Endometrial microvascular endothelial cells (primary cell): ENCODE measurements around the gene CATSPERZ. TPM values are rescaled to one million over a fixed set of nuclear protein-coding genes. Genes with fewer than 3 reads are reported as not detected.

Experiments
- in situ Hi-C: cut with HindIII; loops from 2 replicates; pipeline ENCODE4 v1.10.0; 2017; ENCODE audit warnings: low sequenced_read_pairs, low pct_unique_long_range_greater_than_20kb; ENCODE audit errors: inconsistent ontology term
- total RNA-seq: library from RNA; depleted of rRNA; stranded (reverse); fragments of >200 nt; gene quantifications from one replicate; pipeline ENCODE4 v1.2.3, GENCODE V29; 2015; ENCODE audit errors: inconsistent ontology term

CATSPERZ gene
- total RNA-seq, 1 donor from 2014 or later: 3.5 TPM

DNA sequence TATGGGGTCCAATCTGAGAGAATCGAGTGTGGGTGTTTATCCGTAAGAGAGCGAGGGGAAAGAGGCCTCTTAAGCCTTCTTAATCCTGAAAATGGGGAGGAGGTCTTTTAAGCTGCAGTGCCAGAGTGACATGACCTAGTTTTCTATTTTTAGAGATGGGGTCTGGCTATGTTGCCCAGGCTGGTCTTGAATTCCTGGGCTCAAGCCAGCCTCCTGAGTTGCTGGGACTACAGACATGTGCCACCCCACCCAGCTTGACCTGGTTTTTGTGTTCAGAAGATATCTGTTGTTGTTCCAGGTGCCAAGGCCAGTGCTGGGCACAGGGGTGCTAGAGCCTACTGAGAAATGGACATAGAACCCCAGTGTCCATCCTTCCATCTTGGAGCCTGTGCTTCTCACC lies 17.1 kb upstream of the CATSPERZ start:
- in situ Hi-C loops: no loop called here

DNA sequence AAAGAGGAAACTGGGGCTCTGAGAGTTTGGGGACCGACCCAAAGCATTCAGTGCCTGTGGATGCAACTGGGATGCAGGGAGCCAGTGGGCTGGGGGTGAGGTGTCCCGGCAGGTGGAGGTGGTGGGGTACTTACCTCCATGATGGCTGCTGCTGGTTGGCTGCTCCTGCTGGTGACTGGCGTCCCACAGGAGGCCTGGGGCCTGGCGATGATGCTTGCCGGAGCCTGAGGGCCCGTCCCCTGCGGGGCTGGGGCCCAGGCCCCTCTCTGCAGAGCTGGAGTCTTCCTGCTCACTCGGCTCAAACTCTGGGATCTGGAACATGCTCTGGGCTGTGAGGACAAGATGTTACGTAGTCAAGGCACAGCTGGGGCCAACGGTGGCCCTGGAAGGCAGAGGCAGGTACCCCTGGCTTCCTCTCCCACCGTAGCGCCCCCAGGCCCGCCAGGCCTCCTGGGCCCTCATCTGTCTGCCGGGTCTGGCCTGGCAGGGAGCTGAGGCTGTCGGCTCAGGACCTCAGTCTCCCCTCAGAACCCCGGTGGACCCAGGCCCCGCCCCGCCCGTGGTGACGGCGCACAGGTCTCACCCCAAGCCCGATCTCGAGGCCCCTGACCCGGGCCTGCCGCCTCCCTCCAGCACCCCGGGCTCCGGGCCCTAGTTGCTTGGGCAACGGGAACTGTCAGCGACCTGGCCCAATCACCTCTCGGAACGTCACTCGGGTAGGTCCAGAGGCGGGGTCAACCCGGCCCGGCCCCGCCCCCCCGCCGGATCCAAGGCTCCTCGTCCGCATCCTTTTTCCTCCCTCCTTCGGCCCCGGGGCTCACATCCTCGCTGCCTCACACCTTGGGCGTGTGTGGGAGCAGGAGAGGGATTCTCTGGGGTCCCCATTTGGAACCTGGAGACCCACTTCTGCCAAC lies 15.9 kb upstream of the CATSPERZ start, which contains the start of gene BAD:
Gene BAD (minus strand): TSS at position 618 of the 914 bp plus-strand sequence. CDS start 297 bp downstream, at position 321.
- in situ Hi-C loops: no loop called here

DNA sequence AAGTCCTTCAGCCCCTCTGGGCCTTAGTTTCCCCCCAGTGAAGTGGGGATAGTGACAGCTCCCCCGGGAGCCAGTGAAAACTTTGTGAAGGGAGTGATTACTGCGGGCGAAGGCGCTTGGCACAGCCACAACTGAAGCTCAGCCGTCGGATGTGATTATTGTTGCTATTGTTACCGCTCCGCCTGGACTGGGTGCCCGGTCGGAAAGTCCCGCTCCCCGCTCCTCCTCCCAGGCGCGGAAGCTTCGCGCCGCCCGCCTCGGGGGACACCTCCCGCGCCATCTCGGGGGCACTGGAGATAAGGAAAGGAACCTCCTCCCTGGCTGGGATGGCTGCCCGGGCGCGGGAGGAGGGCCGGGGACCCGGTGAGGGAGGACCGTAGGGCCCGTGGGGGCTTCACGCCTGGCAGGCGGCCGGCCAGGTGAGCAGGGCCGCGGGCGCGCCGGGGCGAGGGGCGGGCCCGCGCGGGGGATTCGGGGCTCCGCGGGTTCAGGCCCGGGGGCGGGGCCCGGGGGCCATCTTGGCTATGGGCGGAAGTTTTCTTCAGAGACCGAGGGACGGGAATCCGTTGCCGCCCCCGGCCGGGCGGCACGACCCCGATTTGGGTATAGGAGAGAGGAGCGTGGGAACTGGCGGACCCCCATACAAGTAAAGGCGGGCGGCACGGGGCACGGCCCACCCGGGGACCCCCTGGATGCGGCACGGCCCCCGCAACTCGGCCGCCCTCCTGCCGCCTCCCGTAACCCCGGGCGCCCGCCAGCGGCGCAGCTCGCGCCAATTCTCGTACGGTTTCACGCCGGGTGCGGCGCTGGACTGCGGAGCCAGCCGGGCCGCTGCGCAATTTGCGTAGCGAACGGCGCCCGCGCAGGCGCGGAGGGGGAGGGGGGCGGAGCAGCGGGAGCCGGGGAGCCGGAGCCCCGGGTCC lies 14.9 kb upstream of the CATSPERZ start, which contains the start of gene GPR137:
Gene GPR137 (plus strand): TSS at position 887 of the 923 bp plus-strand sequence. CDS start 677 bp downstream, outside the sequence.
- in situ Hi-C loops: no loop called here

DNA sequence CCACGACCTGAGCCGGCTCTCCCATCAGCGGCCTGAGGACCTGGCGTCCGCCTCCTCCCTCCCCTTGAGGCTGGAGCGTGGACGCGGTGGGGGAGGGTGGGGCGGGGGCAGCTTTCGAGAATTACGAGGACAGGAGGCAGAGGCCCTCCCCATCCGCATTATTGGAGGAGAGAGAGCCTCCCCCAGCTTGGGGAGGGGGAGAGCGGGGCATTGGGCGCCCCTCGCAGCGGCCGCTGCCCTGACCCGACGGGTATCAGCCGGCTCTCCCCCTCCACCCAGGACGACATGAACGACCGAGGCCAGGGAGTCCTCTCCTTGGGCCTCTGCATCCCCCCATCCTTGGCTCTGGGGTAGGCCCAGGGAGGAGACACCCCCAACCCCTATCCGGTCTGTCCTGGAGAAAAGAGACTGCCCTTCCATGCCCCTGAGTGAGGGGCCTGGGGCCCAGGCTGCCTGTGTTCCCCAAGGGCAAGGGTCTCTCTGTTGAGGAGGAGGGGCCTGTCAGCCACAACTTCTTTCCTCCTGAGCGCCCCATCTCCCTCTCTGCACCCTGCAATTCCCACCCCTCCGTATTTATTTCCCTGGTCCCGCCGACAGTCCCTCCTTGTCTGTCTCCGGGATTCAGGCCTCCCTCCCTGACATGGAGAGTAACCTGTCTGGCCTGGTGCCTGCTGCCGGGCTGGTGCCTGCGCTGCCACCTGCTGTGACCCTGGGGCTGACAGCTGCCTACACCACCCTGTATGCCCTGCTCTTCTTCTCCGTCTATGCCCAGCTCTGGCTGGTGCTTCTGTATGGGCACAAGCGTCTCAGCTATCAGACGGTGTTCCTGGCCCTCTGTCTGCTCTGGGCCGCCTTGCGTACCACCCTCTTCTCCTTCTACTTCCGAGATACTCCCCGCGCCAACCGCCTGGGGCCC lies 14.0 kb upstream of the CATSPERZ start:
- in situ Hi-C loops: no loop called here

DNA sequence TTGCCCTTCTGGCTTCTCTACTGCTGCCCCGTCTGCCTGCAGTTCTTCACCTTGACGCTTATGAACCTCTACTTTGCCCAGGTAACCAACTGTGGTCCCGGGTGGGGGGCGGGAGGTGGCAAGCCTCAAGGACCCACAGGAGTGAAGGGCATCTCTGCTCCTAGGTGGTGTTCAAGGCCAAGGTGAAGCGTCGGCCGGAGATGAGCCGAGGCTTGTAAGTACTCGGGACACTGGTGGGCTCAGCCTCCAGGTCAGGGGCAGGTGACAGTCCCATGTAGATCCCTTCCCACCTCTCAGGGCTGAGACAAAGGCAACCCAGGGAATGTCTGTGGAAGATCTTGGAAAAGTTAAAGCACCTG lies 13.4 kb upstream of the CATSPERZ start:
- in situ Hi-C loops: no loop called here

DNA sequence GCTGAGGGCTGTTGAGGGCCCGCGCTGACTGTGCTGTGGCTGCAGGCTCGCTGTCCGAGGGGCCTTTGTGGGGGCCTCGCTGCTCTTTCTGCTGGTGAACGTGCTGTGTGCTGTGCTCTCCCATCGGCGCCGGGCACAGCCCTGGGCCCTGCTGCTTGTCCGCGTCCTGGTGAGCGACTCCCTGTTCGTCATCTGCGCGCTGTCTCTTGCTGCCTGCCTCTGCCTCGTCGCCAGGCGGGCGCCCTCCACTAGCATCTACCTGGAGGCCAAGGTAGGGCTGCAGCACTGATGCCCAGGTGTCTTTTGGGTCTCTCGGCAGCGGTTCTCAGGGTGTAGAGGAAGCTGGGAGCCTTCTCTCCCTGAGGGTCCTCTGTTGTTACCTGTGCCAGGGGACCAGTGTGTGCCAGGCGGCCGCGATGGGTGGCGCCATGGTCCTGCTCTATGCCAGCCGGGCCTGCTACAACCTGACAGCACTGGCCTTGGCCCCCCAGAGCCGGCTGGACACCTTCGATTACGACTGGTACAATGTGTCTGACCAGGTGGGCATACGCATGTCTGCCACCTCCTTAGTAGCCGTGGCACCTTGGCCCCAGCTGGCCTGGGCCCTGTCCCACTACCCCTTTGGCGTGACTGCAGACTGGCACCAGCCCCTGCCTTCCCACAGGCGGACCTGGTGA lies 12.3 kb upstream of the CATSPERZ start:
- in situ Hi-C loops: no loop called here

DNA sequence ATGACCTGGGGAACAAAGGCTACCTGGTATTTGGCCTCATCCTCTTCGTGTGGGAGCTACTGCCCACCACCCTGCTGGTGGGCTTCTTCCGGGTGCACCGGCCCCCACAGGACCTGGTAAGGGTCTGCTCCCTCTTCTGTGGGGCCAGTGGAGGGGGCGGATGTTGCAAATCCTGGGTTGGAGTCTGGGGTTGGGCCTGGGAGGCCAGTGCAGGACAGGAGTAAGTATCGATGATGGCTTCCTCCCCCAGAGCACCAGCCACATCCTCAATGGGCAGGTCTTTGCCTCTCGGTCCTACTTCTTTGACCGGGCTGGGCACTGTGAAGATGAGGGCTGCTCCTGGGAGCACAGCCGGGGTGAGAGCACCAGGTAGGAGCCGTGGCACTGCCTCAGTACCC lies 11.8 kb upstream of the CATSPERZ start:
- in situ Hi-C loops: no loop called here

DNA sequence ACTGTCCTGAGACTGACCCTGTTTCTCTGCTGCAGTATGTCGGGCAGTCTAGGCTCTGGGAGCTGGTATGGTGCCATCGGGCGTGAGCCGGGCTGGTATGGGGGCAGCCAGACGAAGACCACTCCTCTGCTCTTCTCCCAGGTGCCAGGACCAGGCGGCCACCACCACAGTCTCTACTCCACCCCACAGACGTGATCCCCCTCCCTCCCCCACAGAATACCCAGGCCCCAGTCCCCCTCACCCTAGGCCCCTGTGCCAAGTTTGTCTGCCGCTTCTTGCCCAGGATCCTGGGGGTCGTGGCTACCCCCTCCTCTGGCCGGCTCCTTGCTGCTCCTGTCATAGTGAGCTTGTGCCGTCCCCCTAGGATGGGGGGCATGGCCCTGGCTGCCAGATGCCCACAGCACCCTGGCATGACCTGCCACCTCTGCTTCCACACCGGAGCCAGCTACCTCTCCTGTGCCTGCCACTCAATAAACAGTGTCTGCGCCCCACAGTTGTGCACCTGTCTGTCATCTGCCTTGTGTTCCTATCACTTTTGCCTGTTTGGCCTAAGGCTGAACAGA lies 11.1 kb upstream of the CATSPERZ start:
- in situ Hi-C loops: no loop called here

DNA sequence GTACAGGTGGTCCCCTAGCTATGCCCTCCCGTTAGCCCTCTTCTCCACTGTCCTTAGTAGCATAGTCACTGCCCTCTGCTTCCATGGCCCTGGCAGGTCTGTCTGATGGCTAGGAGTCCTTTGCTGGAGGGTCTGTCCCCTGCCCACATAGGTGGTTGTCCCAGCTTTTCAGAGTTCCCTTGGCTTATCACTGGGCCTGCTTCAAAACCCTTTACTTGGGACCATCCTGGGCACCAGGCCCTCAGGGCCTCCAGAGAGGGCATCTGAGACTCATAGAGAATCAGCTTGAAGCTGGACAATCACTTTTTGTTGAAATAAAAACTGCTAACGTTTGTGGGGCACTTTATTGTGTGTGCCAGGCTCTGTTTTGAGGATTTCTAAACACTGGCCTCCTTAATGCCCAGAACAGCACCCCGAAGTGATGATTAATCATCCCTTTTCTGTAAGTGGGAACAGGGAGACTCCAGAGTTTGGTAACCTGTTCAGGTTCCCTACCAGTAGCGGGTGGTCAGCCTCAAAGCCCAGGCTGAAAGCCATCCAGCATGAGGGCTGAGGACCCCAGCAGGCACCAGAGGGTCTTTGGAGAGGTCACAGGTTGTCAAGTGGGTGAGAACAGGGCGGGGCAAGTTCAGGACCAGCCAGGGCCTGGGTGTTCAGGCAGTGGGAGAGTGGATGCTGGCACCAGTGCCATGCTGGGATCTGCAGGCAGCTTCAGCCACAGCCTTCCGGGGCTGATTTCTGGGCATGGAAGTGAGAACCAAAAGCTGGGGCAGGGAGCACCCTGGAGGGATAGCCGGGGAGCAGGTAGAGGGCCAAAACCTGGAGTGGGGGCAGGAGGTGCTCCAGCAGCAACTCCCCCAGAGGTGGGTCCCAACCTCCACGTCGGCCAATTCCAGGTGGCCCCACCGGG lies 9.6 kb upstream of the CATSPERZ start:
- in situ Hi-C loops: no loop called here

DNA sequence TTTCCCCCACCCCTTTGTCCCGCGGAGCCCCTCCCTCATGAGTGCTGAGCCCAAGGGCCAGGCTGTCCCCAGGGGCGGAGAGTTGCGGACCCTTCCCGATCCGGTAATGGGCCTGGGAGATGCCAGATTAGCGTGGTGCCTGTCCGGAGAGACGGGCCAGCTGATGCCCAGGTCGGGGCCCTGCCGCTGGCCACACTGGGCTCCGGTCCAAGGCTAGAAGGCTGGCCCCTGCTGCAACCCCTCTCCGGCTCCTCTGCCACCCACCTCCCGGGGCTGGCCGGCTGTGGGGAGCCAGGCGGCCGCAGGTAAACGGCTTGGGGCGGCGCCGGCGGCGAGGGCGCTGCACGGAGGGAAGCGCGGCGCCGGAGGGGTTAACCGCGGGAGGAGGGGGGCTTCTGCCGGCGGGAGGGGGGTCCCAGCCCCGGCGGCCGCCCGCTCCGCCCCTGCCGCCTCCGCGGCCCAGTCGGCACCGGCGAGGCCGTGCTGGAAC lies 8.9 kb upstream of the CATSPERZ start, which contains the start of gene KCNK4:
Gene KCNK4 (plus strand): TSS at position 41 of the 490 bp plus-strand sequence. CDS start 1,717 bp downstream, outside the sequence.
- in situ Hi-C loops: no loop called here

DNA sequence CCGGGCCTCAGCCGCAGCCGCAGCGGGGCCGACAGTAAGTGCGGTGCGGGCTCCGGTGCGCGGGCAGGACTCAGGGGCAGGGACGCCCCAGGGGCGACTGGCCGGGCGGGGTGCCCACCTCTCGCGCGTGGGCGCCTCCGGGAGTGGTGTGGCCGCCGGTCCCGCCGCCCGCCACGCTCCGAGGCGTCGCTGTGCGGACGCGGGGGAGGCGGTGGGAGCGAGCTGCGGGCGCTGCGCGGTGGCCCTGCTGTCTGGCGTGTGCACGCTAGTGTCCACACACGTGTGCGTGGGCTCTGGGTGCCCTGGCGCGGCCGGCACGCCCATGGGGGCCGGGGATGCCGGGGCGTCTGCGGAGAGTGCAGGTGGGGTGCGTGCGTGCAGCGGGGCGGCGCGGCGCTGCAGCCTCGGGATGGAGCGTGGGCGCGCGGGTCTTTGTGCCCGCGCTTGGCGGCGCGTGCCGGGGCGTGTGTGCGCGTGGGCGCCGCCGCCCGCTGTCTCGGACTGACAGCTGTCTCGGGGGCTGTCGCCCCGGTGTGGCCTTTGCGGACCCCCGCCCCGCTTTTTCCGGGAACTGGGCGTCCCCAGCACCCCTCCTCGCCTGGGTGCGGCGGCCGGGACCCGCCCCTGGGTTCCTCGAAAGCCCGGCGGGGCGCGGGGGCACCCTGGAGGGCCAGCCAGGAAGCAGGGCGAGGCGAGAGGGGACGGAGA lies 8.3 kb upstream of the CATSPERZ start:
- in situ Hi-C loops: no loop called here

DNA sequence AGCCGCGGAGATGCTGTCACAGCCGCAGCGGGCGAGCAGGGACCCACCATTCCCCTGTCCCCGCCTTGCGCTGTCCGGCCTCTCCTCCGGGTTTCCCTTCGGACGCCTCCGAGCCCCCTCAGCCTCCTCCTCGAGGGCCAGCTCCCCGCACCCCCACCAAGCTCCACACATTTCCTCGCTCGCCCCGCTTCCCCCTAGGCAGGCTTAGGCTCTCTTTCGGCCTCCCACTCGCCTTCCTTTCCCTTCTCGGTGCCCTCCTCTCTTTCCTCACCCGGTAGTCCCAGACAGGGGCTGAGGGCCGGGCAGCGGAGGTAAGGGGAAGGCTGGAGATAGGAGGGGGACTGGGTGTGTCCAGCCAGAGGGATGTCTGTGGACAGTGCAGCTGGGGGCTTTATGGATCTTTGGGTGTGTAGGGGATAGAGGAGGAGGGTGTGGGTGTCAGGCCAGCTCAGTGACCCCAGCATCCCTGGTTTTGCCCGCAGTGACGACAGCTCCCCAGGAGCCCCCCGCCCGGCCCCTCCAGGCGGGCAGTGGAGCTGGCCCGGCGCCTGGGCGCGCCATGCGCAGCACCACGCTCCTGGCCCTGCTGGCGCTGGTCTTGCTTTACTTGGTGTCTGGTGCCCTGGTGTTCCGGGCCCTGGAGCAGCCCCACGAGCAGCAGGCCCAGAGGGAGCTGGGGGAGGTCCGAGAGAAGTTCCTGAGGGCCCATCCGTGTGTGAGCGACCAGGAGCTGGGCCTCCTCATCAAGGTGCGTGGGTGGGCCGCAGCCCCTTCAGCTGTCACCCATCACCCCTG lies 7.5 kb upstream of the CATSPERZ start:
- in situ Hi-C loops: no loop called here

DNA sequence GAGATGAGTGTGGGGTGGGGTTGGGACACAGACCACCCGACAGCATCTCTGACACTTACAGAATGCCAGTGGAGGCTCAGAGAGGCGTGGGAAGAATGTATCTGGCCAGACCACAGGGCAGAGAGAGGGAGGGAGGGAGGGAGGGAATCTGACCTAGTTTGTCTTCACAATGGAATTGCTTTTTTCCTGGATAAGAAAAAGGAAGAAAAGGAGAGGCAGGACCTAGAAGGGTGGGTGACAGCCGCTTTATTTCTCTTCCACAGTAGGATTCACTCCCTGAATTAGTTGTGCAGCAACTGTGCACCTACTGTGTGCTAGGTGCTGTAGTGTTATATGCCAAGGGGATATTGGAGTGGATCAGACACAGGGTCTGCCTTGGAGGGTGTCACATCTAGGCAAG lies 5.4 kb upstream of the CATSPERZ start:
- in situ Hi-C loops: no loop called here

DNA sequence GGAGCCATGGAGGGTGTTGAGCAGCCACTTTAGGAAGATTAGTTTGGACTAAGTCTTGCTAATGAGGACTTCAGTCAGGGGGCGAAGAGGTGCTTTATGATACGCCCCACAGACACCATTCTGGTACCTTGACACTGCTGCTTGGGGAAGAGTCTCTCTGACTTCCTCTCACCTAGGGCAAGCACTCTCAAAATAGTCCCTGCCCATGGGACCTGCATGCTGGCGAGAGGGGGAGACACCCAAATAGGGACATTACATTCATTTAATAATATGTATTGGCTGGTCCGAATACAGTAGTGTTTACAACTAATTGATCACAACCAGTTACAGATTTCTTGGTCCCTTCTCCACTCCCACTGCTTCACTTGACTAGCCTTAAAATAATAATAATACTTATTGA lies 4.4 kb upstream of the CATSPERZ start:
- in situ Hi-C loops: no loop called here

DNA sequence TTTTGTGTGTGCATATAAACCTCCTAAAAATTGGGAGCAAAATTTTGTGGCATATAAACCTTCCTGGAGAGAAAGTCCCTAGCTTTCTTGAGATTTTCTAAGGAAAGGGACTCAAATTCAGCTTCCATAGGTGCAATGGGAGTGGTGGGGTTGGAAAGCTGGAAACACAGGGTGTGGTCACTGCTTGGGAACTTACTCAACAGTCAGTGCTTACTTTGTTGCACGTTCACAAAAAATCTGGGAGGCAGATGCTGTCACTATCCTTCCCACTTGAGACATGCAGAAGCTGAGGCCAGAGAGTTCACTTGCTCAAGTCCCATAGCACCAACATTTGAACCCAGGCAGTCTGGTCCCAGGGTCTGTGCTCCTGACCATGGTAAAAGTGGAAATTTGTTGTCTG lies 3.9 kb upstream of the CATSPERZ start:
- in situ Hi-C loops: no loop called here
